ENCODE data around the gene HS3ST3B1. TPM values are rescaled to one million over a fixed set of nuclear protein-coding genes. Genes with fewer than 3 reads are reported as not detected.

HS3ST3B1 gene
- total and polyA plus RNA-seq, 12 donors = 0.47 to 8.5 (median 3.3) TPM

DNA sequence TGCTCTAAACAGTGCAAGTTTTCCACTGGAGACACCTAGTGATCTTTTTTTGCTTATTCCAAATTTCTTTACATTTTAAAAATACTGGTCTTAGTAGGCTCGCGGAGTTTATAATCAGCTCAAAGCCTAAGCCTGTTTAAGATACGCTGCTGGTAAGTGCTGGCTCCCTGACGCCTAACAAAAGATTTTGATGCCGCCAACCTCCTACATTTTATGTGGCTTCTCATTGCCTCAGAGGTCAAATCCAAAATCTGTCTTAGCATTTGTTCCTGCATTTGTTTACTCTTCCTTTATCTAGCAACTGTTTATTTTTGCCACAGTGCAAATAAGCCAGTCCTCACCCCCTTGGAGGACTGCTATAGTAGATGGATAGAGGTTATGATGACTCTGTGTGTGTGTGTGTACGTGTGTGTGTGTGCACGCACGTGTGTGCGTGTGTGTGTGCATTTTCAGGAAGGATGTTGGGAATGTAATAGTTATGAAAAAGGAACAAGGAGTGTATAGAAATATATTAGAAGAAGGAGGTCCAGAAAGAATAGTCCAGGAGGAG lies 24.8 kb downstream of the HS3ST3B1 start:
- 80 to 83% (median 82%) methylated on average over 9 of the region's 9 CpGs for WGBS, 4 donors
- no peaks in the 10 kb centered on the region for H3K9me3 ChIP-seq (replicated peaks in 1 of 3)
- no peaks in the 10 kb centered on the region for H3K27me3 ChIP-seq
- H3K4me3 ChIP-seq = no peak overlapping the region
- no peaks in the 10 kb centered on the region for H3K4me1 ChIP-seq (replicated peaks in 1 of 2)
- intact Hi-C loops (cut with DNase I) = no loop called here
- no peak for DNase-seq
- no peaks in the 10 kb centered on the region for H3K36me3 ChIP-seq (replicated peaks in 1 of 2)
- no peak for TF ChIP-seq POLR2A (IDR thresholded peaks at IDR 0.05)
- TF ChIP-seq CTCF (IDR thresholded peaks at IDR 0.05) = no peak
- H3K27ac ChIP-seq = no peak overlapping the region

DNA sequence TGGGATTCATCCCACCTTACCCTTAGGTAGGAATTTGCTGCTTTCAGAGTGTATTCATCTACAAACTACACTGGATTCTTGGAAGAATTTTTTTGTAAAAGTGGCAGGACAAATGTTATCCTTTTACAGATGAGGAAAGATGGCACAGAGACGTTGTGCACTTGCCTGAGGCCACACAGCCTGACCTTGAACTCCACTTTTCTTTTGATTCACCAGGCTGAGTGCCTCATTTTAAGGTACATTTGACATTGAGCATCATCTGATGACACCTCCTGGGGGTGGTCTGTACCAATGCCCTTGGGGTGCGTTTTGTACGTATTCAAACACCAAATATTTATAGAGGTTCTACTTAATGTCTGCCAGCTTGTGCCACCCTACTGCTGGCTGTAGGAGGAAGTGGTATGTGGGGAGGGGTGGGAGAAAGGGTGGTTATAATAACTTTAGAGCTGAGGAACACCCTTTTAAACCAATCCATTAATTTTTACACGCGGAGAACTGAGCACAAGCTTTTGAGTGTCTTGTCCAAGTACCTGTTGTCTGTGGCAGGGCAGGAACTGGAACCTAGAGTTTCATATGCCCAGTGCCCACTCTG lies 29.1 kb downstream of the HS3ST3B1 start:
- H3K27ac ChIP-seq = no peak overlapping the region
- no peaks in the 10 kb centered on the region for H3K4me1 ChIP-seq (replicated peaks in 1 of 2)
- intact Hi-C loops (cut with DNase I) = no loop called here
- H3K4me3 ChIP-seq = no peak overlapping the region
- TF ChIP-seq CTCF (IDR thresholded peaks at IDR 0.05) (no peak), POLR2A (IDR thresholded peaks at IDR 0.05) (no peak)
- WGBS, 4 donors = 55 to 66% (median 64%) methylated on average over 5 of the region's 5 CpGs
- no peak for DNase-seq
- no peaks in the 10 kb centered on the region for H3K36me3 ChIP-seq (replicated peaks in 1 of 2)
- H3K9me3 ChIP-seq (replicated peaks in 1 of 3) = no peaks in the 10 kb centered on the region
- no peaks in the 10 kb centered on the region for H3K27me3 ChIP-seq

- H3K27ac ChIP-seq = no peak overlapping the region
- 50 to 64% (median 59%) methylated on average over 6 to 8 of the region's 8 CpGs for WGBS, 4 donors
- no peak for DNase-seq
- H3K4me3 ChIP-seq = no peak overlapping the region
- no peaks in the 10 kb centered on the region for H3K9me3 ChIP-seq (replicated peaks in 1 of 3)
- intact Hi-C loops (cut with DNase I) = no loop called here
- H3K4me1 ChIP-seq (replicated peaks in 1 of 2) = no peaks in the 10 kb centered on the region
- H3K36me3 ChIP-seq (replicated peaks in 1 of 2) = no peaks in the 10 kb centered on the region
- TF ChIP-seq CTCF (IDR thresholded peaks at IDR 0.05) (no peak), POLR2A (IDR thresholded peaks at IDR 0.05) (no peak)
- no peaks in the 10 kb centered on the region for H3K27me3 ChIP-seq
These were observed 29.6 kb downstream of the HS3ST3B1 start for GRCh38 chr17:14330492-14330962.

GRCh38 chr17:14331225-14331981 lies 30.5 kb downstream of the HS3ST3B1 start:
- intact Hi-C loops (cut with DNase I) = no loop called here
- whole genome bisulfite sequencing, 4 donors = 82 to 89% (median 85%) methylated on average over 10 of the region's 10 CpGs
- no peaks in the 10 kb centered on the region for H3K36me3 ChIP-seq (replicated peaks in 1 of 2)

More at GRCh38 chr17:14331225-14331981, 30.5 kb downstream of the HS3ST3B1 start:
- Histone ChIP-seq H3K27ac (no peak overlapping the region), H3K4me1 (replicated peaks in 1 of 2) (no peaks in the 10 kb centered on the region), H3K27me3 (no peaks in the 10 kb centered on the region), H3K4me3 (no peak overlapping the region), H3K9me3 (replicated peaks in 1 of 3) (no peaks in the 10 kb centered on the region)
- TF ChIP-seq CTCF (IDR thresholded peaks at IDR 0.05) (no peak), POLR2A (IDR thresholded peaks at IDR 0.05) (no peak)
- DNase-seq = no peak
